Astrocyte of the spinal cord (primary cell): ENCODE measurements around the gene TBCD.

Experiments
- DNase-seq: peaks from one replicate; pipeline ENCODE4 v3.0.0; 2011; ENCODE audit warnings: low read depth, low spot score
- H3K4me3 ChIP-seq: 2 replicates; pipeline ENCODE4 v1.5.1; 2011; ENCODE audit warnings: low read depth, mild to moderate bottlenecking, low read length, moderate library complexity
- in situ Hi-C: cut with HindIII; loops from 2 replicates; pipeline ENCODE4 v1.10.0; 2017; ENCODE audit warnings: low sequenced_read_pairs
- TF ChIP-seq, protein P1 (sequence below): IDR thresholded peaks from 2 replicates; pipeline ENCODE4 v1.5.1; 2012; ENCODE audit warnings: low read depth, mild to moderate bottlenecking, low read length, inconsistent platforms

TBCD gene

GRCh38 chr17:82943339-82943738, 191.5 kb downstream of the TBCD start:
- in situ Hi-C loops, result no loop called here
- TF ChIP-seq, protein P1, sequence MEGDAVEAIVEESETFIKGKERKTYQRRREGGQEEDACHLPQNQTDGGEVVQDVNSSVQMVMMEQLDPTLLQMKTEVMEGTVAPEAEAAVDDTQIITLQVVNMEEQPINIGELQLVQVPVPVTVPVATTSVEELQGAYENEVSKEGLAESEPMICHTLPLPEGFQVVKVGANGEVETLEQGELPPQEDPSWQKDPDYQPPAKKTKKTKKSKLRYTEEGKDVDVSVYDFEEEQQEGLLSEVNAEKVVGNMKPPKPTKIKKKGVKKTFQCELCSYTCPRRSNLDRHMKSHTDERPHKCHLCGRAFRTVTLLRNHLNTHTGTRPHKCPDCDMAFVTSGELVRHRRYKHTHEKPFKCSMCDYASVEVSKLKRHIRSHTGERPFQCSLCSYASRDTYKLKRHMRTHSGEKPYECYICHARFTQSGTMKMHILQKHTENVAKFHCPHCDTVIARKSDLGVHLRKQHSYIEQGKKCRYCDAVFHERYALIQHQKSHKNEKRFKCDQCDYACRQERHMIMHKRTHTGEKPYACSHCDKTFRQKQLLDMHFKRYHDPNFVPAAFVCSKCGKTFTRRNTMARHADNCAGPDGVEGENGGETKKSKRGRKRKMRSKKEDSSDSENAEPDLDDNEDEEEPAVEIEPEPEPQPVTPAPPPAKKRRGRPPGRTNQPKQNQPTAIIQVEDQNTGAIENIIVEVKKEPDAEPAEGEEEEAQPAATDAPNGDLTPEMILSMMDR, result no peak
- no peak overlapping the region for H3K4me3 ChIP-seq
- DNase-seq, result no peak

DNA sequence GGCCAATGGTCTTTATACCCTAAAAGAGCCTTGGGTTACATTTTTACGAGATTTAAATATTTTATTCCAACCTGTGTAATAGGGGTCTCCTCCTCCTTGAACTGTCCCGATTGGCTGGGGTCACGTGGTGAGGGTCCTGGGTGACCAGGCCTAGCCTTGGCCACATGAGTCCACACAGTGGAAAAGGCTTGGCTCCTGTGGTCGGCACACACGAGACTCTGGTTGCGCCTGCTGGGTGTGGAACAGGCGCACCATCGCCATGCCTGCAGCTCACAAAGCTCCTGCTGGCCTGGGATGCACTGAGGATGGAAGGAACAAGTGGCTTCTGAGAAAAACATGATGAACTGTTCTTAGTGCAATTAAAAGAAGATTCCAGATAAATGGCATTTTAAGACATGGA, 191.9 kb downstream of the TBCD start:
- in situ Hi-C loops, result no loop called here
- no peak for DNase-seq
- no peak overlapping the region for H3K4me3 ChIP-seq
- TF ChIP-seq, protein P1, result no peak

DNA sequence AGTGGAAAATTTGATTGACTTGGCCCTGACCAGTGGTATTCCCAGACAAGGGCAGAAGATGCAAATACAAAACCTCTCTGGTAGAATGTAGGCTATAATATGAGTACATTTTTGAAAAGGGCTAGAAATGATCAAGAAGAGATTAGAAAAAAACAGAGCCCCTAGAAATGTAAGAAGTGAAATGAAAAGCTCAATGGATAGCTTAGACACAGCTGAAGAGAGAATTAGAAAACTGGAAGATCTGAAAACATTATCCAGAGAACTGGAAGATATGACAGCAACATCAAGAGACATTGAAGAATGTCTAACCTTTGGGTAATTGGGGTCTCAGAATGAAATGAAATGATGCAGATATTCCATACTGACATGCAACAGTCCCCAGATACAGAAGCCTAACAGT, 193.1 kb downstream of the TBCD start:
- in situ Hi-C loops, result no loop called here
- DNase-seq, result no peak
- no peak overlapping the region for H3K4me3 ChIP-seq
- TF ChIP-seq, protein P1, result no peak

- DNase-seq, result no peak
- in situ Hi-C loops, result no loop called here
- TF ChIP-seq, protein P1, result no peak
- H3K4me3 ChIP-seq, result no peak overlapping the region
Measured at GRCh38 chr17:82946081-82946480, 194.2 kb downstream of the TBCD start.

GRCh38 chr17:82947051-82947991, 195.5 kb downstream of the TBCD start:
- no peak for DNase-seq
- in situ Hi-C loops, result no loop called here
- TF ChIP-seq, protein P1, result no peak
- no peak overlapping the region for H3K4me3 ChIP-seq

- DNase-seq, result no peak
- in situ Hi-C loops, result no loop called here
- no peak overlapping the region for H3K4me3 ChIP-seq
- TF ChIP-seq, protein P1, result no peak
Measured at GRCh38 chr17:82948081-82948511, 196.2 kb downstream of the TBCD start.
